Omental fat pad (tissue), 4 donors: ENCODE measurements around the gene PPP1R12A. TPM values are rescaled to one million over a fixed set of nuclear protein-coding genes. Genes with fewer than 3 reads are reported as not detected.
A peak's percentile ranks its signal among the peaks of the same experiment; 100 is the strongest.

ENCODE experiments used
- ATAC-seq: fragments of 150-250 bp; one replicate; pipeline ENCODE4 v1.9.1; 2016; ENCODE audit warnings: mild to moderate bottlenecking, moderate library complexity; ENCODE audit not compliant: low FRiP score
- DNase-seq: peaks from one replicate; pipeline ENCODE4 v3.0.0-alpha.2; 2019; ENCODE audit warnings: low spot score
- total RNA-seq, 4 donors: library from RNA; depleted of rRNA; stranded (reverse); fragments of >200 nt; gene quantifications; one replicate each; pipeline ENCODE4 v1.1.0, GENCODE V29; 2016
- TF ChIP-seq, protein P1 (sequence below), 3 donors: fragments of 450-650 bp; IDR thresholded peaks; one replicate each; pipeline ENCODE4 v1.5.1; 2016 to 2017; ENCODE audit warnings: antibody characterized with exemption in 3 of 3, mild to moderate bottlenecking in 3 of 3, moderate library complexity in 2 of 3

PPP1R12A gene
- total RNA-seq, 4 donors from 2014 or later: 49.3 to 153 (median 78.0) TPM

- no peak for DNase-seq
- TF ChIP-seq, protein P1, sequence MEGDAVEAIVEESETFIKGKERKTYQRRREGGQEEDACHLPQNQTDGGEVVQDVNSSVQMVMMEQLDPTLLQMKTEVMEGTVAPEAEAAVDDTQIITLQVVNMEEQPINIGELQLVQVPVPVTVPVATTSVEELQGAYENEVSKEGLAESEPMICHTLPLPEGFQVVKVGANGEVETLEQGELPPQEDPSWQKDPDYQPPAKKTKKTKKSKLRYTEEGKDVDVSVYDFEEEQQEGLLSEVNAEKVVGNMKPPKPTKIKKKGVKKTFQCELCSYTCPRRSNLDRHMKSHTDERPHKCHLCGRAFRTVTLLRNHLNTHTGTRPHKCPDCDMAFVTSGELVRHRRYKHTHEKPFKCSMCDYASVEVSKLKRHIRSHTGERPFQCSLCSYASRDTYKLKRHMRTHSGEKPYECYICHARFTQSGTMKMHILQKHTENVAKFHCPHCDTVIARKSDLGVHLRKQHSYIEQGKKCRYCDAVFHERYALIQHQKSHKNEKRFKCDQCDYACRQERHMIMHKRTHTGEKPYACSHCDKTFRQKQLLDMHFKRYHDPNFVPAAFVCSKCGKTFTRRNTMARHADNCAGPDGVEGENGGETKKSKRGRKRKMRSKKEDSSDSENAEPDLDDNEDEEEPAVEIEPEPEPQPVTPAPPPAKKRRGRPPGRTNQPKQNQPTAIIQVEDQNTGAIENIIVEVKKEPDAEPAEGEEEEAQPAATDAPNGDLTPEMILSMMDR (IDR thresholded peaks at IDR 0.05): no peak
- no peak for ATAC-seq
Measured at GRCh38 chr12:79895804-79896203, 39.1 kb downstream of the PPP1R12A start.

GRCh38 chr12:79895071-79895470 lies 39.8 kb downstream of the PPP1R12A start:
- DNase-seq (no peak), ATAC-seq (no peak)
- TF ChIP-seq, protein P1 (IDR thresholded peaks at IDR 0.05): no peak

GRCh38 chr12:79891506-79892162 lies 43.3 kb downstream of the PPP1R12A start:
- TF ChIP-seq, protein P1 (IDR thresholded peaks at IDR 0.05): no peak
- no peak for ATAC-seq
- no peak for DNase-seq

DNA sequence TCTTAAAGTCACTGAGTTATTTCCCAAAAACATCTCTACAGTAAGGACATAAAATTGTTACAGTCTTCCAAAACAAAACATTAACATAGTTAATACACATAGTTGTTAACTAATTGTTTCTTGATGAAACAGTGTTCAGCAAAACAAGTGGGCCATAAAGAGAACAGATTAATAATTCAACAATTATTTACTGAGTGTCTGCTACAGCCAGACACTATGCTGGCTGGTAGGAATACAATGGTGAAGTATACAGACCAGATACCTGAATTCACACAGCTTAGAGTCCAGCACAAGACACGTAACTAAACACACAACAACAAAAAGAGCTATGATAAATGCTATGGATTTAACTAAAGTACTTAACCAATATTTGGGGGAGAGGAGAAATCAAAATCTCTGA lies 47.0 kb downstream of the PPP1R12A start:
- TF ChIP-seq, protein P1 (IDR thresholded peaks at IDR 0.05): no peak
- ATAC-seq (no peak), DNase-seq (no peak)

- DNase-seq: no peak
- peak; percentile 59 for ATAC-seq
- TF ChIP-seq, protein P1 (IDR thresholded peaks at IDR 0.05): peak in 1 of 3 donors; percentile 9
Measured at GRCh38 chr12:79886917-79887519, 47.9 kb downstream of the PPP1R12A start.

- ATAC-seq: no peak
- TF ChIP-seq, protein P1 (IDR thresholded peaks at IDR 0.05): no peak
- no peak for DNase-seq
Measured at GRCh38 chr12:79885911-79886490, 48.9 kb downstream of the PPP1R12A start.
